PFSK-1 (cell line): ENCODE measurements around the gene ESR2.

Source experiments
- FOXP2 ChIP-seq: optimal IDR thresholded peaks from 2 replicates; pipeline ENCODE3; 2011; ENCODE audit warnings: borderline replicate concordance, control low read depth, inconsistent platforms; ENCODE audit not compliant: insufficient read depth; ENCODE audit errors: extremely low read length, extremely low read depth
- POLR2AphosphoS5 ChIP-seq: IDR thresholded peaks from 2 replicates; pipeline ENCODE4 v1.6.1; 2012; ENCODE audit warnings: low read depth, mild to moderate bottlenecking, control low read depth, low read length, moderate library complexity
- SIN3A ChIP-seq: IDR thresholded peaks from 2 replicates; pipeline ENCODE4 v1.6.1; 2012; ENCODE audit warnings: mild to moderate bottlenecking, low read length, moderate library complexity, borderline replicate concordance; ENCODE audit not compliant: insufficient read depth
- TAF1 ChIP-seq: IDR thresholded peaks from 2 replicates; pipeline ENCODE4 v1.6.1; 2012; ENCODE audit warnings: low read length, control low read depth, borderline replicate concordance; ENCODE audit not compliant: insufficient read depth
- TF ChIP-seq, protein P1 (sequence below), 2 experiments: IDR thresholded peaks; 2 replicates each; pipeline versions ENCODE4 v1.6.1 to v1.8.0; 2011 to 2012; ENCODE audit warnings: low read depth in 2 of 2, low read length in 2 of 2, control low read depth in 1 of 2, inconsistent platforms in 1 of 2, mild to moderate bottlenecking in 1 of 2, moderate library complexity in 1 of 2; ENCODE audit not compliant: insufficient read depth in 1 of 2

Gene ESR2

DNA sequence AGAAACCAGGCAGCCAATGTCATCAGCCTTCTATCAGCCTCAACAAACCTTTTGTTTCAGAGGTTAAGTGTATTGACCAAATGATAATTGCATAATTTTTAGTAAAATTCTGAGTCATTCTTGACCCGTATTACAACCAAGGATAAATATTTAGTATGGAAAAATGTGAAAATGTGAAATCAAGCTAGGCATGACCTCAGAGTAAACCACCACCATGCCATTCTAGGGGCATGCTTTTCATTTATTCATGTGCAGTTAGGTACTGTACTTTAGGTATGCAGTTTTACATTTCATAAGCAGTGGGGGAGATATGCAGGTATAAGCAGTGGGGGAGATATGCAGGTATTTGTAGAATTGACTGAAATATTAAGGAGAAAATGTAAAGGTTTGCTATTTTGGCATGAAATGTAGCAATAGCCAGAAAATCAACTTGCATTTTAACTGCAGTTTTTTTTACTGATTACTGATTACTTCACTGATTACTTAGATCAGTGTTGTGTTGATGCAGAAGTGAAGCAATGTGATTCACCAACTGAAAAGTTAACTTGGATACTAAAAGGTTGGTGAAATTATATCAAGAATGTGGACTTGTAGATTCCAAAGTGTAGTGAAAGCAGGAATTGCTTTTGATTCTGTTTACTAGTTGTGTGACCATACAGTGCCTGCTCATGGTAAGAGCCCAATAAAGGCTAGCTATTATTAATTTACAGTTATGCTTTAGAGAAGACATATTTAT is 184.2 kb downstream of the ESR2 start:
- TF ChIP-seq SIN3A (no peak), FOXP2 (no peak), POLR2AphosphoS5 (no peak), TAF1 (no peak)
- TF ChIP-seq, protein P1, sequence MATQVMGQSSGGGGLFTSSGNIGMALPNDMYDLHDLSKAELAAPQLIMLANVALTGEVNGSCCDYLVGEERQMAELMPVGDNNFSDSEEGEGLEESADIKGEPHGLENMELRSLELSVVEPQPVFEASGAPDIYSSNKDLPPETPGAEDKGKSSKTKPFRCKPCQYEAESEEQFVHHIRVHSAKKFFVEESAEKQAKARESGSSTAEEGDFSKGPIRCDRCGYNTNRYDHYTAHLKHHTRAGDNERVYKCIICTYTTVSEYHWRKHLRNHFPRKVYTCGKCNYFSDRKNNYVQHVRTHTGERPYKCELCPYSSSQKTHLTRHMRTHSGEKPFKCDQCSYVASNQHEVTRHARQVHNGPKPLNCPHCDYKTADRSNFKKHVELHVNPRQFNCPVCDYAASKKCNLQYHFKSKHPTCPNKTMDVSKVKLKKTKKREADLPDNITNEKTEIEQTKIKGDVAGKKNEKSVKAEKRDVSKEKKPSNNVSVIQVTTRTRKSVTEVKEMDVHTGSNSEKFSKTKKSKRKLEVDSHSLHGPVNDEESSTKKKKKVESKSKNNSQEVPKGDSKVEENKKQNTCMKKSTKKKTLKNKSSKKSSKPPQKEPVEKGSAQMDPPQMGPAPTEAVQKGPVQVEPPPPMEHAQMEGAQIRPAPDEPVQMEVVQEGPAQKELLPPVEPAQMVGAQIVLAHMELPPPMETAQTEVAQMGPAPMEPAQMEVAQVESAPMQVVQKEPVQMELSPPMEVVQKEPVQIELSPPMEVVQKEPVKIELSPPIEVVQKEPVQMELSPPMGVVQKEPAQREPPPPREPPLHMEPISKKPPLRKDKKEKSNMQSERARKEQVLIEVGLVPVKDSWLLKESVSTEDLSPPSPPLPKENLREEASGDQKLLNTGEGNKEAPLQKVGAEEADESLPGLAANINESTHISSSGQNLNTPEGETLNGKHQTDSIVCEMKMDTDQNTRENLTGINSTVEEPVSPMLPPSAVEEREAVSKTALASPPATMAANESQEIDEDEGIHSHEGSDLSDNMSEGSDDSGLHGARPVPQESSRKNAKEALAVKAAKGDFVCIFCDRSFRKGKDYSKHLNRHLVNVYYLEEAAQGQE (IDR thresholded peaks at IDR 0.05; ENCODE audit: insufficient read depth in 1 of 2, low read depth in 2 of 2, low read length in 2 of 2): no peak

GRCh38 chr14:64107438-64107837 is 186.7 kb downstream of the ESR2 start:
- TF ChIP-seq TAF1 (no peak), SIN3A (no peak), FOXP2 (no peak), POLR2AphosphoS5 (no peak)
- TF ChIP-seq, protein P1 (IDR thresholded peaks at IDR 0.05; ENCODE audit: insufficient read depth in 1 of 2, low read depth in 2 of 2, low read length in 2 of 2): no peak

- TF ChIP-seq, protein P1 (IDR thresholded peaks at IDR 0.05; ENCODE audit: insufficient read depth in 1 of 2, low read depth in 2 of 2, low read length in 2 of 2): no peak
- TF ChIP-seq POLR2AphosphoS5 (no peak), TAF1 (no peak), FOXP2 (no peak), SIN3A (no peak)
These were observed 196.1 kb downstream of the ESR2 start for GRCh38 chr14:64098120-64098519.

- TF ChIP-seq POLR2AphosphoS5: no peak
- TF ChIP-seq FOXP2: no peak
- TF ChIP-seq SIN3A: no peak
- TF ChIP-seq TAF1: no peak
- TF ChIP-seq, protein P1 (IDR thresholded peaks at IDR 0.05; ENCODE audit: insufficient read depth in 1 of 2, low read depth in 2 of 2, low read length in 2 of 2): no peak
These were observed 198.6 kb downstream of the ESR2 start for GRCh38 chr14:64095620-64096019.
